ENCODE measurements around the gene NCOA7.
A peak's percentile ranks its signal among the peaks of the same experiment; 100 is the strongest.

- no peak for TF ChIP-seq SP1 (CRISPR knock-in tag; conservative IDR thresholded peaks at IDR 0.05)
- TF ChIP-seq, protein P1, sequence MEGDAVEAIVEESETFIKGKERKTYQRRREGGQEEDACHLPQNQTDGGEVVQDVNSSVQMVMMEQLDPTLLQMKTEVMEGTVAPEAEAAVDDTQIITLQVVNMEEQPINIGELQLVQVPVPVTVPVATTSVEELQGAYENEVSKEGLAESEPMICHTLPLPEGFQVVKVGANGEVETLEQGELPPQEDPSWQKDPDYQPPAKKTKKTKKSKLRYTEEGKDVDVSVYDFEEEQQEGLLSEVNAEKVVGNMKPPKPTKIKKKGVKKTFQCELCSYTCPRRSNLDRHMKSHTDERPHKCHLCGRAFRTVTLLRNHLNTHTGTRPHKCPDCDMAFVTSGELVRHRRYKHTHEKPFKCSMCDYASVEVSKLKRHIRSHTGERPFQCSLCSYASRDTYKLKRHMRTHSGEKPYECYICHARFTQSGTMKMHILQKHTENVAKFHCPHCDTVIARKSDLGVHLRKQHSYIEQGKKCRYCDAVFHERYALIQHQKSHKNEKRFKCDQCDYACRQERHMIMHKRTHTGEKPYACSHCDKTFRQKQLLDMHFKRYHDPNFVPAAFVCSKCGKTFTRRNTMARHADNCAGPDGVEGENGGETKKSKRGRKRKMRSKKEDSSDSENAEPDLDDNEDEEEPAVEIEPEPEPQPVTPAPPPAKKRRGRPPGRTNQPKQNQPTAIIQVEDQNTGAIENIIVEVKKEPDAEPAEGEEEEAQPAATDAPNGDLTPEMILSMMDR (IDR thresholded peaks at IDR 0.05) = peak; percentile 76
Observed at GRCh38 chr6:125906158-125906998, 115.6 kb downstream of the NCOA7 start.
